CD4-positive, alpha-beta T cell (primary cell): ENCODE measurements around the gene CFAP299. TPM values are rescaled to one million over a fixed set of nuclear protein-coding genes. Genes with fewer than 3 reads are reported as not detected.
A peak's percentile ranks its signal among the peaks of the same experiment; 100 is the strongest.

Source experiments
- ATAC-seq: fragments of 200-7000 bp; cut with Tn5 transposase; one replicate; pipeline ENCODE4 v1.10.0; 2022; ENCODE audit warnings: mild to moderate bottlenecking; ENCODE audit not compliant: poor library complexity
- CTCF ChIA-PET: fragments of 350-600 bp; sonication (Branson Sonifier 250); formaldehyde crosslinking; loops from one replicate; lab custom pipeline; 2021; ENCODE audit warnings: antibody characterized with exemption, inconsistent platforms; lab: Charles Lee
- POLR2A ChIA-PET: fragments of 350-600 bp; sonication (Branson Sonifier 250); formaldehyde crosslinking; loops from one replicate; lab custom pipeline; 2021; ENCODE audit warnings: antibody characterized with exemption, inconsistent platforms; lab: Charles Lee
- DNase-seq, 14 experiments: peaks; one replicate each; pipeline ENCODE4 v3.0.0-alpha.2; 2013 to 2020; ENCODE audit warnings: mixed read lengths in 2 of 14
- H3K27ac ChIP-seq, 2 donors: one replicate each; pipeline versions ENCODE4 v1.5.1 to v1.7.0; 2013; ENCODE audit warnings: low read length in 2 of 2, low read depth in 1 of 2, mild to moderate bottlenecking in 1 of 2
- H3K27me3 ChIP-seq, 2 experiments: 1 replicate in 1 of 2; 2 replicates in 1 of 2; pipeline versions ENCODE4 v1.6.1 to v1.7.0; 2013; ENCODE audit warnings: low read length in 2 of 2, control low read depth in 1 of 2, mild to moderate bottlenecking in 1 of 2, moderate library complexity in 1 of 2; ENCODE audit not compliant: insufficient read depth in 2 of 2, control insufficient read depth in 1 of 2
- H3K36me3 ChIP-seq: one replicate; pipeline ENCODE4 v1.6.1; 2013; ENCODE audit warnings: low read length, control low read depth; ENCODE audit not compliant: insufficient read depth
- H3K4me1 ChIP-seq: one replicate; pipeline ENCODE4 v1.6.1; 2013; ENCODE audit warnings: low read length, control low read depth; ENCODE audit not compliant: insufficient read depth
- H3K4me3 ChIP-seq: one replicate; pipeline ENCODE4 v1.5.1; 2013; ENCODE audit warnings: mild to moderate bottlenecking, low read length, moderate library complexity
- H3K9me3 ChIP-seq, 2 experiments: 1 replicate in 1 of 2; 2 replicates in 1 of 2; pipeline versions ENCODE4 v1.6.1 to v1.7.0; 2013; ENCODE audit warnings: low read length in 2 of 2, mild to moderate bottlenecking in 2 of 2, control low read depth in 1 of 2, moderate library complexity in 1 of 2; ENCODE audit not compliant: control insufficient read depth in 1 of 2, insufficient read depth in 1 of 2
- H3K27ac Mint-ChIP-seq: one replicate; pipeline ENCODE4 v1.8.0; 2020; ENCODE audit warnings: mixed read lengths
- H3K27me3 Mint-ChIP-seq: one replicate; pipeline ENCODE4 v1.8.0; 2021; ENCODE audit warnings: mixed read lengths
- H3K36me3 Mint-ChIP-seq: one replicate; pipeline ENCODE4 v1.8.0; 2021; ENCODE audit warnings: low read depth, mixed read lengths
- H3K4me1 Mint-ChIP-seq: one replicate; pipeline ENCODE4 v1.8.0; 2021; ENCODE audit warnings: low read depth, mixed read lengths
- H3K4me3 Mint-ChIP-seq: one replicate; pipeline ENCODE4 v1.8.0; 2020; ENCODE audit warnings: mild to moderate bottlenecking, mixed read lengths
- H3K9me3 Mint-ChIP-seq: one replicate; pipeline ENCODE4 v1.8.0; 2020; ENCODE audit warnings: mixed read lengths
- intact Hi-C, 2 experiments: fragments of 100-400 bp; cut with DNase I in 1 of 2; cut with micrococcal nuclease in 1 of 2; formaldehyde crosslinking; loops; one replicate each; pipeline versions ENCODE4 v1.15.1 to v1.9.0; 2023 to 2025; cut with DNase I, micrococcal nuclease
- total RNA-seq, 174 experiments: library from RNA in 2 of 174; stranded (reverse) in 2 of 174; gene quantifications; one replicate each; pipeline ENCODE4 v1.2.3 and lab custom pipeline; 2021 to 2026
- TF ChIP-seq, protein P1 (sequence below): fragments of 200-600 bp; IDR thresholded peaks from one replicate; pipeline ENCODE4 v1.8.0; 2022; ENCODE audit warnings: antibody characterized with exemption, mild to moderate bottlenecking

Gene CFAP299
- total RNA-seq, 2 experiments from 2014 or later: not detected

DNA sequence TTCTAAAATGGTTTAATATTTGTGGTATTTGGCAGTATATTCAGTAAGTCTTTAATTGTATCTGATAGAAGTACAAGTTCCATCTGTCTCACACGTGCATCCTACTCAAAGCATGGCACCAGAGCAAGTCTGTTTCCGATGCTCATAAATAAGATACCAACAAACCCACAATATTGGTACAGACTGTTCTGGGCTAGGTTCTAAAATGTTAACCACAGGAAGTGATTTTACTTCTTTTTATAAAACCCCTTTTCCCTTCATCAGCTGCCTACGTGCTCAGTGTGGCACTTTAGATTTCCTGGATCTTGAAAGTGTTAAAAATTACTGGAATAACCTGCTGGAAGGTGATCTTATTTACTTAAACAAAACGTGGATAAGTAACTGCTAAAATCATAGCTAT lies 165.1 kb downstream of the CFAP299 start:
- peak overlapping the region; percentile 12 for H3K4me3 Mint-ChIP-seq
- H3K27ac Mint-ChIP-seq: peak overlapping the region; percentile 72
- peaks cover 3 to 12% of the 10 kb centered on the region in 2 experiments for H3K9me3 ChIP-seq
- H3K27me3 Mint-ChIP-seq: no peaks in the 10 kb centered on the region
- DNase-seq (peak in 7 of 14 experiments; percentile 4 to 90 (median 28)), ATAC-seq (peak; percentile 99)
- TF ChIP-seq, protein P1, sequence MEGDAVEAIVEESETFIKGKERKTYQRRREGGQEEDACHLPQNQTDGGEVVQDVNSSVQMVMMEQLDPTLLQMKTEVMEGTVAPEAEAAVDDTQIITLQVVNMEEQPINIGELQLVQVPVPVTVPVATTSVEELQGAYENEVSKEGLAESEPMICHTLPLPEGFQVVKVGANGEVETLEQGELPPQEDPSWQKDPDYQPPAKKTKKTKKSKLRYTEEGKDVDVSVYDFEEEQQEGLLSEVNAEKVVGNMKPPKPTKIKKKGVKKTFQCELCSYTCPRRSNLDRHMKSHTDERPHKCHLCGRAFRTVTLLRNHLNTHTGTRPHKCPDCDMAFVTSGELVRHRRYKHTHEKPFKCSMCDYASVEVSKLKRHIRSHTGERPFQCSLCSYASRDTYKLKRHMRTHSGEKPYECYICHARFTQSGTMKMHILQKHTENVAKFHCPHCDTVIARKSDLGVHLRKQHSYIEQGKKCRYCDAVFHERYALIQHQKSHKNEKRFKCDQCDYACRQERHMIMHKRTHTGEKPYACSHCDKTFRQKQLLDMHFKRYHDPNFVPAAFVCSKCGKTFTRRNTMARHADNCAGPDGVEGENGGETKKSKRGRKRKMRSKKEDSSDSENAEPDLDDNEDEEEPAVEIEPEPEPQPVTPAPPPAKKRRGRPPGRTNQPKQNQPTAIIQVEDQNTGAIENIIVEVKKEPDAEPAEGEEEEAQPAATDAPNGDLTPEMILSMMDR: no peak
- peaks cover 35% of the 10 kb centered on the region for H3K36me3 Mint-ChIP-seq
- ChIA-PET CTCF (interaction anchor here (0.8 to 1.6 kb wide), 2 partner anchors 10 to 30 kb away, joined by 3 to 4 read pairs; no protein-coding TSS in a partner anchor), POLR2A (interaction anchor here (0.7 to 3.4 kb wide), 10 partner anchors 9 to 62 kb away, joined by 3 to 17 read pairs (median 3); no protein-coding TSS in a partner anchor)
- no peaks in the 10 kb centered on the region for H3K36me3 ChIP-seq
- H3K4me3 ChIP-seq: no peak overlapping the region
- H3K4me1 Mint-ChIP-seq: peaks cover 66% of the 10 kb centered on the region
- no peaks in the 10 kb centered on the region for H3K27me3 ChIP-seq
- intact Hi-C loops: loop anchor here in 1 of 2 experiments (1.0 kb wide), 1 partner anchor 8 kb away; no protein-coding TSS in a partner anchor
- H3K4me1 ChIP-seq: peaks cover 10% of the 10 kb centered on the region
- H3K27ac ChIP-seq: no peak overlapping the region
- peaks cover 21% of the 10 kb centered on the region for H3K9me3 Mint-ChIP-seq

DNA sequence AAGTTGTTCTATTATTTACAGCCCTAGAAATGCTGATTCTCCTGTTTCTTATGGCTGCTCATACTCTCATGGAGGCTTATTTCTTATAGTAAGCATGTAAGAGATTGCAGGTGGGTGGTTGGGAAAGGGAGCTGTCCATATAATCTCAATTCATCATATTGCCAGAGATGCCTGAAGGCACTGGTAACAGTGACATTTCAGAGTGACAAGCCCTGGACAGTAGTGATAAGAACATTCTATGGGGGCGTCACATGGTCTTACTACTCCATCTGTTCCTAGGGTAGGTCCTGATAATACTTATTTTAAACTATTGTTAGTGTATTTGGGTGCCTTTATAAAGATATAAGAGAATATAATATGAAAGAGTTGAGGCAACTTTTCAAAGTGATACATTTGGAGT lies 171.5 kb downstream of the CFAP299 start:
- Histone ChIP-seq H3K9me3 (no peaks in the 10 kb centered on the region), H3K36me3 (no peaks in the 10 kb centered on the region), H3K27ac (no peak overlapping the region), H3K27me3 (no peaks in the 10 kb centered on the region), H3K4me1 (peaks cover 4% of the 10 kb centered on the region), H3K4me3 (no peak overlapping the region)
- no peak for ATAC-seq
- ChIA-PET CTCF (no interaction called here), POLR2A (no interaction called here)
- no peaks in the 10 kb centered on the region for H3K27me3 Mint-ChIP-seq
- TF ChIP-seq, protein P1: no peak
- H3K4me3 Mint-ChIP-seq: no peak overlapping the region
- no peaks in the 10 kb centered on the region for H3K36me3 Mint-ChIP-seq
- DNase-seq: no peak
- peaks cover 44% of the 10 kb centered on the region for H3K4me1 Mint-ChIP-seq
- intact Hi-C loops: no loop called here
- peak overlapping the region; percentile 22 for H3K27ac Mint-ChIP-seq
- no peaks in the 10 kb centered on the region for H3K9me3 Mint-ChIP-seq

DNA sequence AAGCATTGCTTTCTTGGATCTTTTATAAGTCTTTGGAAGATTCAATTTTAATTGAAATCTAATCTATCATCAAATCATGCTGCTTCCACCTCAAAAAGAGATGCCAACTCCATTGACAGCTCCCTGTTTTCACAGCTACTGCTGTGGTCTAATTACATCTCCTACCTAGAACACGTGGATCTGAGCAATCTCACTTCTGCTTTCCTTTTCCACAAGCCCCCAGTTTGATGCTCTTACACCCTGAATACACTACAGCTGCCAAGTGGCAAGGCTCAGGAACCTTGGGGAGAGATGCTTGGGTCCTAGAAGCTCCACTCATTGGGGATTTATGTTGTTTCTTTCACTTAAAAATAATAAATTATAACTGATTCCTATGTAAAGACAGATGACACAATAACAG lies 172.0 kb downstream of the CFAP299 start:
- CTCF ChIA-PET: no interaction called here
- H3K36me3 Mint-ChIP-seq: no peaks in the 10 kb centered on the region
- TF ChIP-seq, protein P1: no peak

More for the DNA sequence above, 172.0 kb downstream of the CFAP299 start:
- Histone ChIP-seq H3K27me3 (no peaks in the 10 kb centered on the region), H3K4me3 (no peak overlapping the region), H3K9me3 (no peaks in the 10 kb centered on the region), H3K4me1 (peaks cover 4% of the 10 kb centered on the region), H3K36me3 (no peaks in the 10 kb centered on the region), H3K27ac (no peak overlapping the region)
- Mint-ChIP-seq H3K27ac (peak overlapping the region; percentile 22), H3K27me3 (no peaks in the 10 kb centered on the region), H3K4me3 (no peak overlapping the region), H3K4me1 (peaks cover 39% of the 10 kb centered on the region), H3K9me3 (no peaks in the 10 kb centered on the region)
- intact Hi-C loops: no loop called here
- POLR2A ChIA-PET: no interaction called here
- ATAC-seq: no peak
- DNase-seq: peak in 1 of 14 experiments; percentile 5
